ENCODE data around the gene PAXIP1.

Gene PAXIP1

GRCh38 chr7:154911862-154912455, 91.0 kb downstream of the PAXIP1 start:
- no peak for DNase-seq

GRCh38 chr7:154911411-154911810, 91.5 kb downstream of the PAXIP1 start:
- no peak for DNase-seq

GRCh38 chr7:154910977-154911376, 91.9 kb downstream of the PAXIP1 start:
- no peak for DNase-seq

GRCh38 chr7:154910125-154910524, 92.8 kb downstream of the PAXIP1 start:
- DNase-seq: no peak

- DNase-seq: no peak
Measured at GRCh38 chr7:154909241-154910105, 93.5 kb downstream of the PAXIP1 start.

- no peak for DNase-seq
Measured at GRCh38 chr7:154907651-154908620, 95.0 kb downstream of the PAXIP1 start.

- DNase-seq: no peak
Measured at GRCh38 chr7:154906736-154907355, 96.1 kb downstream of the PAXIP1 start.

GRCh38 chr7:154906201-154906600, 96.7 kb downstream of the PAXIP1 start:
- DNase-seq: no peak

GRCh38 chr7:154905615-154906014, 97.3 kb downstream of the PAXIP1 start:
- DNase-seq: no peak

- no peak for DNase-seq
Measured at GRCh38 chr7:154905146-154905545, 97.8 kb downstream of the PAXIP1 start.

GRCh38 chr7:154903083-154903731, 99.7 kb downstream of the PAXIP1 start:
- no peak for DNase-seq

- DNase-seq: no peak
Measured at GRCh38 chr7:154902600-154903082, 100.3 kb downstream of the PAXIP1 start.

GRCh38 chr7:154899862-154900261, 103.1 kb downstream of the PAXIP1 start:
- DNase-seq: no peak

- no peak for DNase-seq
Measured at GRCh38 chr7:154898973-154899855, 103.7 kb downstream of the PAXIP1 start.

- DNase-seq: no peak
Measured at GRCh38 chr7:154896076-154896475, 106.8 kb downstream of the PAXIP1 start.
